ENCODE measurements around the gene SLCO4C1.

GRCh38 chr5:102294886-102295395, 1.1 kb downstream of the SLCO4C1 start:
- TF ChIP-seq, protein P1, sequence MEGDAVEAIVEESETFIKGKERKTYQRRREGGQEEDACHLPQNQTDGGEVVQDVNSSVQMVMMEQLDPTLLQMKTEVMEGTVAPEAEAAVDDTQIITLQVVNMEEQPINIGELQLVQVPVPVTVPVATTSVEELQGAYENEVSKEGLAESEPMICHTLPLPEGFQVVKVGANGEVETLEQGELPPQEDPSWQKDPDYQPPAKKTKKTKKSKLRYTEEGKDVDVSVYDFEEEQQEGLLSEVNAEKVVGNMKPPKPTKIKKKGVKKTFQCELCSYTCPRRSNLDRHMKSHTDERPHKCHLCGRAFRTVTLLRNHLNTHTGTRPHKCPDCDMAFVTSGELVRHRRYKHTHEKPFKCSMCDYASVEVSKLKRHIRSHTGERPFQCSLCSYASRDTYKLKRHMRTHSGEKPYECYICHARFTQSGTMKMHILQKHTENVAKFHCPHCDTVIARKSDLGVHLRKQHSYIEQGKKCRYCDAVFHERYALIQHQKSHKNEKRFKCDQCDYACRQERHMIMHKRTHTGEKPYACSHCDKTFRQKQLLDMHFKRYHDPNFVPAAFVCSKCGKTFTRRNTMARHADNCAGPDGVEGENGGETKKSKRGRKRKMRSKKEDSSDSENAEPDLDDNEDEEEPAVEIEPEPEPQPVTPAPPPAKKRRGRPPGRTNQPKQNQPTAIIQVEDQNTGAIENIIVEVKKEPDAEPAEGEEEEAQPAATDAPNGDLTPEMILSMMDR (IDR thresholded peaks at IDR 0.05; ENCODE audit: insufficient read depth, low read depth, low read length), result no peak
- no peak for TF ChIP-seq EZH2 (IDR thresholded peaks at IDR 0.05; ENCODE audit: insufficient read depth, low read length)

All from astrocyte (in vitro differentiated cells and primary cell).